HG03280 (cell line): Measurements from ENCODE around the gene CREBBP.

Experiments used
- ATAC-seq: cut with Tn5 transposase; IDR thresholded peaks from one replicate; pipeline ENCODE4 v1.9.1; 2021; ENCODE audit warnings: mild to moderate bottlenecking, moderate library complexity; ENCODE audit not compliant: unreplicated experiment

CREBBP gene

GRCh38 chr16:3879887-3880564 lies 487 bp downstream of the CREBBP start:
- ATAC-seq, result peak; percentile 53

GRCh38 chr16:3879258-3879886 lies 1.1 kb downstream of the CREBBP start:
- ATAC-seq, result peak; percentile 19

GRCh38 chr16:3878610-3879009 lies 1.9 kb downstream of the CREBBP start:
- ATAC-seq, result no peak

- ATAC-seq, result no peak
These were observed 3.8 kb downstream of the CREBBP start for GRCh38 chr16:3876695-3877094.

- ATAC-seq, result no peak
These were observed 4.4 kb downstream of the CREBBP start for GRCh38 chr16:3876160-3876559.

GRCh38 chr16:3874794-3875692 lies 5.5 kb downstream of the CREBBP start:
- ATAC-seq, result no peak

- no peak for ATAC-seq
These were observed 6.3 kb downstream of the CREBBP start for GRCh38 chr16:3874242-3874641.

- no peak for ATAC-seq
These were observed 6.9 kb downstream of the CREBBP start for GRCh38 chr16:3873482-3874173.

GRCh38 chr16:3872216-3872895 lies 8.2 kb downstream of the CREBBP start:
- ATAC-seq, result no peak

- ATAC-seq, result no peak
These were observed 11.5 kb downstream of the CREBBP start for GRCh38 chr16:3868967-3869366.

- ATAC-seq, result no peak
These were observed 12.0 kb downstream of the CREBBP start for GRCh38 chr16:3868556-3868955.

- no peak for ATAC-seq
These were observed 13.6 kb downstream of the CREBBP start for GRCh38 chr16:3866703-3867431.

GRCh38 chr16:3865241-3865640 lies 15.3 kb downstream of the CREBBP start:
- no peak for ATAC-seq

GRCh38 chr16:3864562-3864961 lies 16.0 kb downstream of the CREBBP start:
- ATAC-seq, result no peak

GRCh38 chr16:3863587-3863986 lies 16.9 kb downstream of the CREBBP start:
- no peak for ATAC-seq

- no peak for ATAC-seq
These were observed 18.6 kb downstream of the CREBBP start for GRCh38 chr16:3861808-3862451.

GRCh38 chr16:3859889-3860288 lies 20.6 kb downstream of the CREBBP start:
- no peak for ATAC-seq

- no peak for ATAC-seq
These were observed 21.7 kb downstream of the CREBBP start for GRCh38 chr16:3858801-3859200.
